COLO668 (cell line): ENCODE data around the gene L1CAM.

Experiments
- DNase-seq: peaks from one replicate; lab custom pipeline; 2025; ENCODE audit not compliant: unreplicated experiment; lab: John Stamatoyannopoulos, UW

The L1CAM gene

DNA sequence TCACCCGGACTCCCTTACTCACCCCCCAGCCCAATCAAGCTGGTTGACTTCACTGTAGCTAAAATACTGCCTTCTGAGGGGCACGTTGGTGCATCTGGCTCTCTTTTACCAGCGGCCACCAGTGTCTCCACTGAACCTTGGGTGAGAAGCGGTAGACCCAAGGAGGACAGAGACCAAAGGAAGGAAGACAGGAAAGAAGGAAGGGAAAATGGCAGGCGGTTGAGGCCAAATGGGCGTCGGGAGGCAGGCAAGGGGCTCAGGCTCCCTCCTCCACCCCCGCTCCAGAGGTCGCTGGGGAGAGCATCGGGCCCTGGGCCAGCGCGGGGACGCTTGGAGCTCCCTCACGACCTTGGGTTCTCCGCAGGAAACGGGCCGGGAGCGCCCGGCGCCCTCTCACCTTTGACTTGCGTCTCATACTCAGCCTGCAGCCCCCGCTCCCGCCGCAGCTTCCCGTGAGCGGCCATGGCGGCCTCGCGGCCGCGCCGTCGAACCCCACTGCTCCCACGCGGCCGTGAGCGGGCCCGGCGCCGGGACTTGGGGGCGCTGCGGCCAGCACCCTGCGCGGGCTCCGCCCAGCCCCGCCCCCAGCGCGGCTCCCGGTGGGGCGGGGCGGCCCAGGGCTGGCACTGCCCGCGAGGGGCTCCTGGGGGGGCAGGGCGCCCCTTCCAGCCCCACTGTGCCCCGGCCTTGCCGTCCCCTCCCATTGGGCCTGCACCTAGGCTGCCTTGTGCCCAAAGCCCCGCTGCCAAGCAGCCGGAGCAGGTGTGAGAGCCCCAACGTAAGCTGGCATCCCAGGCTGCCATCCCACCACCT lies 40.0 kb upstream of the L1CAM start, which contains the start of gene ARHGAP4:
Gene ARHGAP4 (minus strand): TSS at position 526 of the 813 bp plus-strand sequence. CDS start 62 bp downstream, at position 464.
- DNase-seq, result peak; percentile 75

- no peak for DNase-seq
These were observed 39.4 kb upstream of the L1CAM start for GRCh38 chrX:153925387-153925738.

DNA sequence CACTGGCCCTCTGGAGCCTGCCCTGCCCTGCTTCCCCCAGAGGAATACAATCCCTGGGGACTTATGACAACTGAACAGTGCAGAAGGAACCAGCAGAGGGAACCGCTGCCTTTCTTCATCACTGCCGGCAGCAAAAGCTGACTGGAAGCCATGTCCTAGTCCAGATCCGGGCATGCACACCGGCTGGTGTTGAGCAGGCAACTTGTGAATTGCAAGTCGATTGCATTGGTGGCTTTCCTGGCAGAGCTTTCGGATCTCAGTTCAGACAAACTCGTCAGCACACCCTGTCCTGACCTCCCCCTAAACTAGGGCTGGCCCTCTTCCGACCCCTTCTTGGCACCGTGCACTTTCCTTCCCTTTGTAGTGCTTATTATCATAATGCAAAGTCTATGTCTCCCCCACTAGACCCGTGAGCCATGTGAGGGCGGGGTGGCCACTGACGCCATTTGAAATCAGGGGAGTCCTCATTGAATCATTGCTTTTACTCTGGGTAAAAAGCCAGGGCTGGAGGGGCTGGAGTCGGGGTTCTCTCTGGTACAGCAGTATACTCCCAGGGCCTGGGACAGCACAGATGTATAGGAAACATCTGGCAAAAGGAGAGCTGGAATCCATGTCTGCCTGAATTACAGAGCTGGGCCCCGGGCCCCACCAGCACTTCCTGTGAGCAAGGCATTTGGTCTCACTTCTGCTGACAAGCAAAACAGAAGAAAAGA lies 38.3 kb upstream of the L1CAM start:
- DNase-seq, result peak; percentile 52

DNA sequence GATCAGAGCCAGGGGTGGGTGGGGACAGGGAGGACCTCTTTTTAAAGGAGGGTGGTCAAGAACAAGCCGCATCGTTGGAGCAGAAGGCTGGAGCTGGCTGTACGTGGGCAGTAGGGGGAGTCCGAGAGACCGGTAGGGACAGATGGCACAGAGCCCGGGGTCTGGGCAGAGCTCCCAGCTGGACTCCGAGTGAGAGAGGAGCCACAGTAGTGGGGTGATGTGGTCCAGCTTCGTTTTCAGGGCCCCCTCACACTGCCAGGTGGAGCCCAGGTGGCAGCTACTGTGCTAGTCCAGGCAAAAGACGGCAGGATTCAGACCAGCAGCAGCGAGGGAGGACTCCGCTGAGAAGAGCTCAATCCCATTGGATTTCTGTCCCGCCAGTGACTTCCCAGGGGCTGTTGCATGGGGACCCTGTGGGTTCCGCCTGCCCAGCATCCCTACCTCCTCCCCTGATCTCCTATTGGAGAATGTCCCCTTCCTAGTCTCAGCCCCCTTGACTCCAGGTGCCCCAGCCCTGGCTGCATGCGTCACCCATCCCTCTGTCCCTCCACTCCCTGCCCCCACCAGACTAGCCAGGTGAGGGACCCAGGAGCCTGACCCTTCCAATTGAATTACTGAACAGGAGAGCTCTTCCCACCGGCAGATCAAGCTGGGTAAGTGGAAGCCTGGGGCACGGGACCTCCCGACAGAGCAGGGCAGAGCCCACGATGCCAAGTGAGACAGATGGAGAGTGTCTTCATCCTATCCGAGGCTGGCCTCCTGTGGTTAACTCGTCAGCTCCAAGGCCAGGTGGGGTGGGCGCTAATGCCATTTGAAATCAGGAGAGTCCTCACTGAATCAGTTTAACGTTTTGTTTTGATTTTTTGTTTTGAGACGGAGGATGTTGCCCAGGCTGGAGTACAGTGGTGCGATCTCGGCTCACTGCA lies 37.2 kb upstream of the L1CAM start:
- DNase-seq, result peak; percentile 54

GRCh38 chrX:153921511-153922446 lies 35.8 kb upstream of the L1CAM start:
- DNase-seq, result no peak

DNA sequence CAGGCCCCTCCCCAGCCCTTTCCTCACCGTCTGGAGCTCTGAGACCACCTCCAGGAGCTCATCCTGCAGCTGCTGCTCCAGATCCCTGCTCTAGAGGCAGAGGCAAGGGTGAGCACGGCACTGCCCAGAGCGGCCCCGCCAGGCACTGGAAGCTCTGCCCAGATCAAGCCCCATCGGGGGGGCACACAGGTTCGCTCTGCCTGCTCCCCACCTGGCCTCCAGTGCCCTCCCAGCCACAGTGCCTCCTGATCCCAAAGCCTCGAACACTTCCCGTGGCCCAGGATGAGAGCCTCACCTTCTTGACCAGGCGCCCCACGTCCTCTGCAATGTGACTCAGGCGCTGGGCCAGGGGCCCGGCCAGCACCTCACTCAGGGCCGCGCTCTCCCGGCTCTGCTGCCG lies 35.1 kb upstream of the L1CAM start:
- DNase-seq, result no peak

- no peak for DNase-seq
These were observed 34.6 kb upstream of the L1CAM start for GRCh38 chrX:153920546-153920945.

GRCh38 chrX:153919281-153919680 lies 33.3 kb upstream of the L1CAM start:
- DNase-seq, result no peak

- DNase-seq, result no peak
These were observed 31.9 kb upstream of the L1CAM start for GRCh38 chrX:153917869-153918268.

- DNase-seq, result no peak
These were observed 27.7 kb upstream of the L1CAM start for GRCh38 chrX:153913701-153914100.

DNA sequence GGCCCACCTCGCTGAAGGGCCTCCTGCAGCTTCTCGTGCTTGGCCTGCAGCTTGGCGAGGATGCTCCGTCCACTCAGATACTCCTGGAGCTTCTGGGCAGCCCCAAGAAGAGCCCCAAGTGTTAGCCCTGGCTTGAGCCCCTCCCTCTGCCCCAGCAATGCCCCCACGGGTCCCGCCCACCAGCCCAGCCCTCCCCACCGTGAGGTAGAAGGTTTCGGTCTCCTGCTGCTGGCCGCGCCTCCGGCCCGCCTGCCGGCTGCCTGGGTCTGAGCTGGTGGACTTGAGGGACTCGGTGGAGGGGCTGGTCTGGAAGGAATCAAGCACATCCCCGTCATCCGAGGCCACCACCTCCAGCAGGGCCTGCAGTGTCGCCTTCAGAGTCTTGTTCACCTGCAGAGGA lies 27.2 kb upstream of the L1CAM start:
- DNase-seq, result no peak

DNA sequence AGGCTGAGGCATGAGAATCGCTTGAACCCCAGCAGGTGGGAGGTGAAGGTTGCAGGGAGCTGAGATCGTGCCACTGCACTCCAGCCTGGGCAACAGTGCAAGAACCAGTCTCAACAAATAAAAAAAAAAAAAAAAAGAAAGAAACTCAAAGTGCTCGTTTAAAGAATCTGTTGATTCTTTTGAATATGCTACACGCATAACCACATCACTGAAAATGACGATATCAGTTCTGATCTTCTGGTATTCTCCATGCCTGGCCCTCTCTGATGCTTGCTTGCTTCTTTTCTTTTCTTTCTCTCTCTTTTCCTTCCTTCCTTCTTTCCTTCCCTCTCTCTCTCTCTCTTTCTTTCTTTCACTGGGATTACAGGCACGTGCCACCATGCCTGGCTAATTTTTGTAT lies 25.8 kb upstream of the L1CAM start:
- DNase-seq, result no peak

- DNase-seq, result no peak
These were observed 24.5 kb upstream of the L1CAM start for GRCh38 chrX:153910446-153910845.

GRCh38 chrX:153909980-153910360 lies 24.0 kb upstream of the L1CAM start:
- no peak for DNase-seq

DNA sequence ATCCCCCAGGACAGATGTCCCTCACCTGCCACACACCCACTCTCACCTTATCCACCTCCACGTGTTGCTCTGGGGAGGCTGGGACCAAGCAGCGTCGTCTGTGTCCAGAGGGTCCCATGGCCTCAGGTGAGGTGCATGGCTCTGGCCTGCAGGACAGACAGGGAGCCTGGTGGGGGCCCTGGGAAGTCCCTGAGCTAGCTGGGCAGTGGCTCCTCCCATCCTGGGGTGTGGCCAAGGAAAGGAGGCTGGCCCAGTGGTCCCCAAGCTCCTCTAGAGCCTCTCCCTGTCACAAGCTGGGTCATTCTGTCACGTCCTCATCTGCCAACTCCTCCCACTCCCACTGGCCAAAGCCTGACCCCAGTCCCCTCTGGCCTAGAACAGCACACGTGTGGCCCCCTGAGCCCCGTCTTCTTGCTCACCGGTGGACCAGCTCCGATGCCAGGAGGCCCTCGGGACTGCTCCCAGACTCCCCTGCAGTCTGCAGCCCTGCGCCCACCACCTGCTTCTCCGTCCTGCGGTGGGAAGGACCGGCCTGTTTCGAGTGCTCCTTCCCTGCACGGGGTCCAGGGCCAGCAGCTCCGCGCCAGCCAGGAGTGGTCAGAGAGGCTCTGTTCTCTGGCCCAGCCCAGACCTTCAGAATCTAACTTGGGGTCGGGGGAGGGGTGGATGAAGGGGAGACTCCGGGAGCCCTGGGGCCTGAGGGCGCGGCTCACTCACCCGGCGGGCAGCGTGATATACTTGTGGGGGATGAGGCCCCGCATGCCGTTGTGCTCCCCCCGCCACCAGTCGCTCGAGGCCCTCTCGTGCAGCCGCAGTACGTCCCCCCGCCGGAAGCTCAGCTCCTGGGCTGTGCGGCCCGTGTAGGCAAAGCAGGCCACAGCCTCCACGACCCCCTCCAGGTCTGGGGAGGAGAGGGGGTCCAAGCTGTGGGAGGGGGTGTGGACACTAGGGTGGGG lies 23.3 kb upstream of the L1CAM start:
- no peak for DNase-seq

- no peak for DNase-seq
These were observed 22.4 kb upstream of the L1CAM start for GRCh38 chrX:153908219-153908860.

GRCh38 chrX:153907456-153907855 lies 21.5 kb upstream of the L1CAM start:
- DNase-seq, result no peak

GRCh38 chrX:153906126-153906917 lies 20.3 kb upstream of the L1CAM start:
- no peak for DNase-seq
